Muscle layer of duodenum (tissue), 2 donors: Measurements from ENCODE around the gene ADGRE2.
"Not testable (repeated sequence)": the region's sequence is repeated elsewhere in the genome, so short reads cannot be mapped to it uniquely, and the experiment has no call there.

Experiments used
- H3K27ac ChIP-seq: one replicate; pipeline ENCODE4 v1.7.0; 2013; ENCODE audit warnings: mild to moderate bottlenecking, low read length
- H3K27me3 ChIP-seq: one replicate; pipeline ENCODE4 v1.7.0; 2013; ENCODE audit warnings: low read depth, mild to moderate bottlenecking, control low read depth, low read length
- H3K36me3 ChIP-seq, 2 donors: one replicate each; pipeline ENCODE4 v1.7.0; 2013; ENCODE audit warnings: low read length in 2 of 2, control low read depth in 1 of 2, mild to moderate bottlenecking in 1 of 2; ENCODE audit not compliant: insufficient read depth in 2 of 2, control insufficient read depth in 1 of 2
- H3K4me1 ChIP-seq, 2 donors: one replicate each; pipeline ENCODE4 v1.7.0; 2013; ENCODE audit warnings: low read length in 2 of 2, mild to moderate bottlenecking in 2 of 2, control low read depth in 1 of 2, moderate library complexity in 1 of 2; ENCODE audit not compliant: insufficient read depth in 2 of 2, control insufficient read depth in 1 of 2
- H3K4me3 ChIP-seq, 2 donors: one replicate each; pipeline ENCODE4 v1.7.0; 2013; ENCODE audit warnings: low read length in 2 of 2, low read depth in 1 of 2, mild to moderate bottlenecking in 1 of 2
- H3K9me3 ChIP-seq, 2 donors: one replicate each; pipeline ENCODE4 v1.7.0; 2013; ENCODE audit warnings: low read length in 2 of 2, control low read depth in 1 of 2, mild to moderate bottlenecking in 1 of 2; ENCODE audit not compliant: control insufficient read depth in 1 of 2
- donor health status: healthy.

The ADGRE2 gene

DNA sequence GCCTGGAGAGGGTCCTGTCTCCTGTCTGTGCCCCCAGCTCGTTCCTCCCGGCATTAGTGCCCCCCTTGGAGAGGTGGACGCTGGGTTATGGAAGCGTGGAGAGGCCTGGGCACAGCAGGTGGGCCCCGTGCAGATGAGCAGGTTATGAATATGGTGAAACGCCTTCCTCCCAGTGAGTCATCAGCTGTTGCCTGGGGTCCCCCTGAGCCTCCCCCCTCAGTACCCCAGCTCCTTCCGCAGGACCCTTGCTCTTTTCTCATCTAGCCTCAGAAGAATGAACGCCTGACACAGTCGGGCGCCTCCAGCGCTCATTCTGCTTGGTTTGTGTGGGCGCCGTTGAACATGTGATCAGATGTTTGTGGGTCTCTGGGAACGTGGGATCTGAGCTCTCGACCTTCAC is 12.5 kb downstream of the ADGRE2 start:
- not testable (repeated sequence) for H3K4me3 ChIP-seq, H3K27ac ChIP-seq, H3K36me3 ChIP-seq

DNA sequence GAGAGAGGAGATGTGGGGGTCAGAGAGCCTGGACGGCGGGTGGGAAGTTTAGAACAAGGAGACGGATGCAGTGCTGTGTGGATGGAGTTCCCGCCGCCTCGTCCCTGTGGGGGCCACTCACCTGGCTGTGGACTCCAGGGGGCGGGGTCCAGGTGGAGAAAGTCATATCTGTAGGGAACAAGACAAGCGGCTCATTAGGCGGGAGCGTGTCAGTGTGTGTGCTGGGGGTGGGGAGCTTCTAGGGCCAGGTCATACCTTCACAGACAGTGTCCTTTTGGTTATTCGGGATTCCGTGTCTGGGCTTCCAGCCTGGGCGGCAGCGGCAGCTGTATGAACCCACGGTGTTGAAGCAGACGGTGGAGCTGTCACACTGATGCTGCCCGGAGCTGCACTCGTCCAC is 13.0 kb downstream of the ADGRE2 start:
- H3K36me3 ChIP-seq, H3K27me3 ChIP-seq, H3K4me3 ChIP-seq, H3K27ac ChIP-seq, H3K9me3 ChIP-seq, H3K4me1 ChIP-seq: not testable (repeated sequence)

More for the DNA sequence above, 12.5 kb downstream of the ADGRE2 start:
- H3K27me3 ChIP-seq, H3K4me1 ChIP-seq, H3K9me3 ChIP-seq: not testable (repeated sequence)

DNA sequence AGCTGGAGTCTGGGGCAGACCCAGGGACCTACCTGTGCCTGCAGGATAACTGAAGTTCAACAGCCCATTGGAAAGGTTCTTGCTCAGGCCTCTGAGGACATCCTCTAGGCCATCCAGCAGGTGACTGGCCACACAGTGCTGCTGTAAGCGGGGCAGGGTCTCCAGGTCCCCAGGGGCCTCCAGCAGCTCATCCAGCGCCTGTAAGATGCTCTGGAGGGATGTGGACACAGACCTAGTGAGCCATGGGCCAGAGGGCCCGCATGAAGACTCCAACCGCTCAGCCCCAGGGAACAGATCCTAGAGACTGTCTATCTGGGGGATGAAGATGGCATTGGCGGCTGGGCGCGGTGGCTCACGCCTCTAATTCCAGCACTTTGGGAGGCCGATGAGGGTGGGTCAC is 14.0 kb downstream of the ADGRE2 start:
- Histone ChIP-seq H3K4me3 (no peak overlapping the region), H3K4me1 (no peaks in the 10 kb centered on the region), H3K36me3 (no peaks in the 10 kb centered on the region), H3K9me3 (peaks cover 0 to 6% of the 10 kb centered on the region in 2 donors), H3K27me3 (no peaks in the 10 kb centered on the region), H3K27ac (no peak overlapping the region)

DNA sequence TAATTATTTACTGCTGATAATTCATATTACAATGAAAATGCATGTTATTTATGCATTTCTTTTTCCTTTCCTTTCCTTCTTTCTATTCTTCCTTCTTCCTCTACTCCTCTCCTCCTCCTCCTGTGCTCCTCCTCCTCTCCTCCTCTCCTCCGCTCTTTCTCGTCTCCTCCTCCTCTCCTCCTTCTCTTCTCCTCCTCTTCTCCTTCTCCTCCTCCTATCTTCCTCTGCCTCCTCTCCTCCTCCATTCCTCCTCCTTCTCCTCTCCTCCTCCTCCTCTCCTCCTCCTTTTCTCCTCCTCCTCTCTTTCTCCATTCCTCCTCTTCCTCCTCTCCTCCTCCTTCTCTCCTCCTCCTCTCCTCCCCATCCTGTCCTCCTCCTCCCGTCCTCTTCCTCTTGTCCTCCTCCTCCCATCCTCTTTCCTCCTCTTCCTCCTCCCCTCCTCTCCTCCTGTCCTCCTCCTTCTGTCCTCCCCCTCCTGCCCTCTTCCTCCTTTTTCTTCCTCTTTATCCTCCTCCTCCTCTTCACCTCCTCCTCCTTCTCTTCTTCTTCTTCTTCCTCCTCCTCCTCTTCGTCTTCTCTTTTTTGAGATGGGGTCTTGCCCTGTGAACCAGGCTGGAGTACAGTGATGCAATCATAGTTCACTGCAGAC is 14.7 kb downstream of the ADGRE2 start:
- H3K4me3 ChIP-seq: no peak overlapping the region
- H3K9me3 ChIP-seq: peaks cover 0 to 6% of the 10 kb centered on the region in 2 donors
- no peak overlapping the region for H3K27ac ChIP-seq
- H3K4me1 ChIP-seq: no peaks in the 10 kb centered on the region
- no peaks in the 10 kb centered on the region for H3K27me3 ChIP-seq
- no peaks in the 10 kb centered on the region for H3K36me3 ChIP-seq

DNA sequence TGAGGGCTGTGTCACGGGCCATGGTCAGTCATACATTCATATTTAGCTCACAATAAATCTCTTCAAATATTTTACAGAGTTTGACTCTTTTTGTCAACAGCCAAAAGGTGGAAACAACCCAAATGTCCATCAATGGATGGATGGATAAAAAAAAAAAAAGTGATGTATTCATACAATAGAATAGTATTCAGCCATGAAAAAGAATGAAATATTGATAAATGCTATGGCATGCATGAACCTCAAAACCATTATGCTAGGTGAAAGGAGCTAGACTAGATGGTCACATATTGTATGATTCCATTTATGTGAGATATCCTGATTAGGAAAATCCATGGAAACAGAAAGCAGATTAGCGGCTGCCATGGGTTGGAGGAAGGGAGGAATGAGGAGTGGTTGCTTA is 16.2 kb downstream of the ADGRE2 start:
- no peak overlapping the region for H3K4me3 ChIP-seq
- H3K4me1 ChIP-seq: no peaks in the 10 kb centered on the region
- H3K27me3 ChIP-seq: no peaks in the 10 kb centered on the region
- no peak overlapping the region for H3K27ac ChIP-seq
- peaks cover 0 to 6% of the 10 kb centered on the region in 2 donors for H3K9me3 ChIP-seq
- H3K36me3 ChIP-seq: no peaks in the 10 kb centered on the region

DNA sequence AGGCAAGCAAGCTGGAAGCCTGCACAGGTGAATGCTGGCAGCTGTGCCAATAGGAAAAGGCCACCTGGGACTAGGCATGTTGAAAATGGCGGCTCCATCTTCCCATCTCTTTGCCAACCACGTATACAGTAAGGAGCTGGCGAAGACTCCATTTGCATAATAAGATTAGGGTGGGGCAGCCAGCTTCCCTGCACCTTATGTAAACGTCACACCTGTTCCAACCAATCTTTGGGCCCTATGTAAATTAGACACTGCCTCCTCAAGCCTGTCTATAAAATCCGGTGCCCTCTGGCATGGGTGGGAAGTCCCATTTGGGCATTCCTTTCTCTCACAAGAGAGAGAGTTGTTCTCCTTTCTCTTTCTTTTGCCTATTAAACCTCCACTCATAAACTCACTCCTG is 16.8 kb downstream of the ADGRE2 start:
- peaks cover 0 to 6% of the 10 kb centered on the region in 2 donors for H3K9me3 ChIP-seq
- no peaks in the 10 kb centered on the region for H3K27me3 ChIP-seq
- no peak overlapping the region for H3K27ac ChIP-seq
- no peaks in the 10 kb centered on the region for H3K4me1 ChIP-seq
- H3K4me3 ChIP-seq: no peak overlapping the region
- no peaks in the 10 kb centered on the region for H3K36me3 ChIP-seq

DNA sequence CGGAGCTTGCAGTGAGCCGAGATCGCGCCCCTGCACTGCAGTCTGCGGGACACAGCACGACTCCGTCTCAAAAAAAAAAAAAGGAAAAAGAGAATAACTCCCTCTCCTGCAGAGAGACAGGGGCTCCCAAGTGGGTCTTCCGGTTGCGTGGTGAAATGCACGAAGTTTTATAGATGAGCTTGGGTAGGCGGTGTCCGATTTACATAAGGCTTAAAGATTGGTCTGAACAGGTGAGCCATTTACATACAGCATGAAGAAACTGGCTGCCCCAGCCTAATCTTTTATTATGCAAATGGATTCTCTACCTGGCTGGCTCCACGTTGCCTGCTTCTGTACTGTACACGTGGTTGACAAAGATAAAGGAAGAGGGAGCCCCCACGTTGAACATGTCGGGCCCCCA is 19.5 kb downstream of the ADGRE2 start:
- Histone ChIP-seq H3K4me3 (no peak overlapping the region), H3K4me1 (no peaks in the 10 kb centered on the region), H3K9me3 (peaks cover 0 to 3% of the 10 kb centered on the region in 2 donors), H3K27me3 (no peaks in the 10 kb centered on the region), H3K36me3 (no peaks in the 10 kb centered on the region), H3K27ac (no peak overlapping the region)

DNA sequence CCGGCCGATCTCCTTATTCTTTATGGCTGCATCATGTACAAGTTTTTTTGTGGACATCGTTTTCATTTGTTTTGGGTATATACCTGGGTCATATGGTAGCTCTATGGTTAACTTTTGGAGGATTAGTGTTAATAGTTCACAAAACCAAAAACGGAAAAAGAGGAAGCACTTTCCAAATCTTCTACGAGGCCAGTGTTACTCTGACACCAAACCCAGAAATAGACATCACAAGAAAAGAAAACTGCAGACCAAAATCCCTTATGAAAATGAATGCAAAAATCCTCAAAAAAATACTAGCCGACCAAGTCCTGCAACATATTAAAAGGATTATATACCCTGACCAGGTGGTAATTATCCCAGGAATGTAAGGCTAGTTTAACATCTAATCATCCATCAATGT is 29.8 kb downstream of the ADGRE2 start:
- H3K9me3 ChIP-seq: peaks cover 0 to 2% of the 10 kb centered on the region in 2 donors
- peaks cover 0 to 3% of the 10 kb centered on the region in 2 donors for H3K36me3 ChIP-seq
- H3K4me3 ChIP-seq: no peak overlapping the region
- no peaks in the 10 kb centered on the region for H3K4me1 ChIP-seq
- no peak overlapping the region for H3K27ac ChIP-seq
- H3K27me3 ChIP-seq: no peaks in the 10 kb centered on the region

DNA sequence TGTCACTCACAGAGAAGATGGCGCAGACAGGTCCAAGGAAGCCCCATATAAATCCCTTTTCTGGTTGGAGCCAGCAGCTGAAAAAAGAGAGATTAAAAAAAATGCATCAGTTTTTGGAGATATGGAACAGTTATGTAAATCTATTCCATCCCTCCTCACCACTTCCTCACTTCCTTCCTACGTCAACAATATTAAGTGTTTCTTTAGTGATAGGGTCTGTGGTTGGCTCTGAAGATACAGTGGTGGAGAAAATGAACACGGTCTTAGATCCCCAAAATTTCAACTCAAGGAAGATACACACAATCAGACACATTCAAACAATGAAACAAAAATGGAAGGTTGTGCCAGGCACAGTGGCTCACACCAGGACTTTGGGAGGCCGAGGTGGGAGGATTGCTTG is 31.5 kb downstream of the ADGRE2 start:
- Histone ChIP-seq H3K4me3 (no peak overlapping the region), H3K27ac (no peak overlapping the region), H3K9me3 (peaks cover 0 to 11% of the 10 kb centered on the region in 2 donors), H3K4me1 (no peaks in the 10 kb centered on the region), H3K27me3 (no peaks in the 10 kb centered on the region), H3K36me3 (peaks cover 3 to 5% of the 10 kb centered on the region in 2 donors)

DNA sequence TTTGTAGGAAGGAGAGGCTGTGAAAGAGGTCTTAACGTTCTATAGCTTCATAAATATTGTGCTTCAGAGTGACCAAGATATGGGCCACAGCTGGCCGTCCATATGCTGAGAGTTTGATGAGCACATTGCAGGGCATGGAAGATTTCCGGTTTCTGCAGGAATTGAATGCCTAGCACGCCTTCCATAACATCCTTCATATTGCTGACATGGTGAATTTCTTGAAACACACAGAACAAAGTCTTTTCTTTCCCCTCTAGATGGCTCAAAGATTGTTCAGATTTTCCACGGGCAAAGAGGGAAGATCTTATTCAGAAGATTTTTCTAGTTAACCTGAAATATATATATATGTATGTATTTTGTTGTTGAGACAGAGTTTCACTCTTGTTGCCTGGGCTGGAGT is 42.4 kb downstream of the ADGRE2 start:
- Histone ChIP-seq H3K27me3 (no peaks in the 10 kb centered on the region), H3K9me3 (peaks cover 0 to 19% of the 10 kb centered on the region in 2 donors), H3K36me3 (peaks cover 0 to 14% of the 10 kb centered on the region in 2 donors), H3K4me1 (no peaks in the 10 kb centered on the region), H3K4me3 (no peak overlapping the region), H3K27ac (no peak overlapping the region)

DNA sequence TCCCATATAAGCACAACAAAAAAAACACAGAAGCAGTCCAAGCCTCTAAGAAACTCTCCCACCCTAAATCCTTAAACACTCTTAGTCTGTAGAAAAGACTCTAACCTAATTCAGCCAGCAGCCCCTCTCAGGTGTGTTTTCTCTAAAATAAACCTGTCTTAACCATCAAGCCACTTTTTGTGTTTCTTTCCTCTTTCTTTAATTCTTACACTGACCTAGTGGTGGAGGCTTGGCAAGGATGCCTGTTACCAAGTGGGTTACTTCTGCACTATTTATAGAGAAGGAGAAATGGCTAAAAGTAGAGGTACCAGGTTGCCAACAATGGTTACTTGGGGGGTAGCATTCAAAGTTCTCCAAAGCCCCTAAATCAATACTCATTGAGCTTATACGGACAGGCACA is 44.8 kb downstream of the ADGRE2 start:
- Histone ChIP-seq H3K9me3 (peaks cover 4 to 32% of the 10 kb centered on the region in 2 donors), H3K27ac (no peak overlapping the region), H3K27me3 (no peaks in the 10 kb centered on the region)

DNA sequence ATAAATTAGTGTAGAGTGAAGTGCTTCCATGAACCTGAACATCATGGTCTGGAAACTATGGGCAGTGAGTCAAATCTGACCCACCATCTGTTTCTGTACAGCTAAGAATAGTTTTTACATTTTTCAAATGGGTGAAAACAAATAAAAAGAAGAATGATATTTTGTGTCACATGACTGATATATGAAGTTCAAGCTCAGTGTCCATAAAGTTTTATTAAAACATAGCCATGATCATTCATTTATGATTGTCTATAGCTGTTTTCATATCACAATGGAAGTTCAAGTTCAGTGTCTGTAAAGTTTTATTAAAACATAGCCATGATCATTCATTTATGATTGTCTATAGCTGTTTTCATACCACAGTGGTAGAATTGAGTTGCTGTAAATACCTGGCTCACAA is 45.9 kb downstream of the ADGRE2 start:
- H3K36me3 ChIP-seq: peaks cover 0 to 14% of the 10 kb centered on the region in 2 donors
- H3K9me3 ChIP-seq: peaks cover 6 to 38% of the 10 kb centered on the region in 2 donors
- H3K4me1 ChIP-seq: no peaks in the 10 kb centered on the region
- no peaks in the 10 kb centered on the region for H3K27me3 ChIP-seq
- H3K4me3 ChIP-seq: no peak overlapping the region
- H3K27ac ChIP-seq: no peak overlapping the region

More for the DNA sequence above, 44.8 kb downstream of the ADGRE2 start:
- Histone ChIP-seq H3K36me3 (peaks cover 0 to 14% of the 10 kb centered on the region in 2 donors), H3K4me1 (no peaks in the 10 kb centered on the region), H3K4me3 (no peak overlapping the region)
